HG03280 (cell line): Measurements from ENCODE around the gene IRF2.

Experiments used
- ATAC-seq: cut with Tn5 transposase; IDR thresholded peaks from one replicate; pipeline ENCODE4 v1.9.1; 2021; ENCODE audit warnings: mild to moderate bottlenecking, moderate library complexity; ENCODE audit not compliant: unreplicated experiment

The IRF2 gene

GRCh38 chr4:184373886-184374405 lies 100.4 kb downstream of the IRF2 start:
- no peak for ATAC-seq

- ATAC-seq = no peak
These were observed 103.0 kb downstream of the IRF2 start for GRCh38 chr4:184371390-184371787.

GRCh38 chr4:184370711-184371389 lies 103.5 kb downstream of the IRF2 start:
- ATAC-seq = no peak

GRCh38 chr4:184369871-184370270 lies 104.5 kb downstream of the IRF2 start:
- no peak for ATAC-seq

GRCh38 chr4:184368731-184369130 lies 105.6 kb downstream of the IRF2 start:
- no peak for ATAC-seq

- ATAC-seq = no peak
These were observed 106.1 kb downstream of the IRF2 start for GRCh38 chr4:184368290-184368689.

GRCh38 chr4:184364100-184364921 lies 110.0 kb downstream of the IRF2 start:
- ATAC-seq = no peak

- no peak for ATAC-seq
These were observed 111.1 kb downstream of the IRF2 start for GRCh38 chr4:184363258-184363657.

- ATAC-seq = no peak
These were observed 112.0 kb downstream of the IRF2 start for GRCh38 chr4:184362396-184362795.

- ATAC-seq = no peak
These were observed 112.9 kb downstream of the IRF2 start for GRCh38 chr4:184361443-184361842.

GRCh38 chr4:184359888-184360287 lies 114.5 kb downstream of the IRF2 start:
- ATAC-seq = no peak

GRCh38 chr4:184358521-184359232 lies 115.7 kb downstream of the IRF2 start:
- no peak for ATAC-seq

- no peak for ATAC-seq
These were observed 116.6 kb downstream of the IRF2 start for GRCh38 chr4:184357772-184358171.

- no peak for ATAC-seq
These were observed 117.2 kb downstream of the IRF2 start for GRCh38 chr4:184357165-184357564.

GRCh38 chr4:184356366-184356765 lies 118.0 kb downstream of the IRF2 start:
- ATAC-seq = no peak

GRCh38 chr4:184355857-184356256 lies 118.5 kb downstream of the IRF2 start:
- ATAC-seq = no peak

- no peak for ATAC-seq
These were observed 119.2 kb downstream of the IRF2 start for GRCh38 chr4:184355111-184355604.

GRCh38 chr4:184352891-184353290 lies 121.5 kb downstream of the IRF2 start:
- ATAC-seq = no peak

- no peak for ATAC-seq
These were observed 122.5 kb downstream of the IRF2 start for GRCh38 chr4:184351560-184352451.

GRCh38 chr4:184350964-184351363 lies 123.4 kb downstream of the IRF2 start:
- no peak for ATAC-seq
